Measurements from ENCODE around the gene GALC. TPM values are rescaled to one million over a fixed set of nuclear protein-coding genes. Genes with fewer than 3 reads are reported as not detected.

GALC gene
- total RNA-seq, 1 experiment from 2014 or later = 19.9 TPM

GRCh38 chr14:87994974-87995373, 2.0 kb upstream of the GALC start:
- peak overlapping the region; percentile 16 for H3K4me3 Mint-ChIP-seq (ENCODE audit: unreplicated experiment)
- H3K4me1 Mint-ChIP-seq (ENCODE audit: low read depth, unreplicated experiment) = peaks cover 13% of the 10 kb centered on the region
- no peak overlapping the region for H3K4me3 ChIP-seq (ENCODE audit: low read depth, low read length)

GRCh38 chr14:87992346-87992717, 650 bp downstream of the GALC start:
- Mint-ChIP-seq H3K27me3 (ENCODE audit: insufficient read depth, unreplicated experiment) (no peaks in the 10 kb centered on the region), H3K9me3 (ENCODE audit: unreplicated experiment) (no peaks in the 10 kb centered on the region), H3K4me1 (ENCODE audit: low read depth, unreplicated experiment) (peaks cover 13% of the 10 kb centered on the region), H3K27ac (ENCODE audit: unreplicated experiment) (peak overlapping the region; percentile 90), H3K4me3 (ENCODE audit: unreplicated experiment) (peak overlapping the region; percentile 72), H3K36me3 (ENCODE audit: insufficient read depth, unreplicated experiment) (no peaks in the 10 kb centered on the region)
- TF ChIP-seq CTCF (IDR thresholded peaks at IDR 0.05; ENCODE audit: insufficient read depth in 1 of 2, low read depth in 1 of 2, low read length in 1 of 2, severe bottlenecking in 1 of 2, unreplicated experiment in 1 of 2) = no peak
- Histone ChIP-seq H3K4me3 (ENCODE audit: low read depth, low read length) (peak overlapping the region; percentile 75), H3K27me3 (replicated peaks; ENCODE audit: control insufficient read depth, insufficient read depth, low read length) (no peaks in the 10 kb centered on the region), H3K9me3 (no peaks in the 10 kb centered on the region), H3K4me1 (peaks cover 17% of the 10 kb centered on the region), H3K36me3 (ENCODE audit: control insufficient read depth, insufficient read depth, low read length) (no peaks in the 10 kb centered on the region)
- CTCF ChIA-PET = interaction anchor here (1.6 kb wide), 1 partner anchor 48 kb away, joined by 6 read pairs; no protein-coding TSS in a partner anchor
- POLR2A ChIA-PET = no interaction called here
- no peak for DNase-seq
- intact Hi-C loops (cut with micrococcal nuclease; ENCODE audit: unreplicated experiment) = no loop called here
- TSS peak; percentile 63 for BruUV-seq (replicated peaks)

More at GRCh38 chr14:87994974-87995373, 2.0 kb upstream of the GALC start:
- Histone ChIP-seq H3K36me3 (ENCODE audit: control insufficient read depth, insufficient read depth, low read length) (no peaks in the 10 kb centered on the region), H3K4me1 (peaks cover 17% of the 10 kb centered on the region), H3K9me3 (no peaks in the 10 kb centered on the region), H3K27me3 (replicated peaks; ENCODE audit: control insufficient read depth, insufficient read depth, low read length) (no peaks in the 10 kb centered on the region)
- peaks cover 5% of the 10 kb centered on the region for H3K27me3 Mint-ChIP-seq (ENCODE audit: insufficient read depth, unreplicated experiment)
- DNase-seq = no peak
- no peak for TF ChIP-seq CTCF (IDR thresholded peaks at IDR 0.05; ENCODE audit: insufficient read depth in 1 of 2, low read depth in 1 of 2, low read length in 1 of 2, severe bottlenecking in 1 of 2, unreplicated experiment in 1 of 2)
- peak overlapping the region; percentile 61 for H3K27ac Mint-ChIP-seq (ENCODE audit: unreplicated experiment)
- no peaks in the 10 kb centered on the region for H3K36me3 Mint-ChIP-seq (ENCODE audit: insufficient read depth, unreplicated experiment)
- ChIA-PET CTCF (no interaction called here), POLR2A (no interaction called here)
- no TSS peak for BruUV-seq (replicated peaks)
- intact Hi-C loops (cut with micrococcal nuclease; ENCODE audit: unreplicated experiment) = no loop called here
- no peaks in the 10 kb centered on the region for H3K9me3 Mint-ChIP-seq (ENCODE audit: unreplicated experiment)

GRCh38 chr14:87990682-87991081, 2.3 kb downstream of the GALC start:
- Histone ChIP-seq H3K27me3 (replicated peaks; ENCODE audit: control insufficient read depth, insufficient read depth, low read length) (no peaks in the 10 kb centered on the region), H3K36me3 (ENCODE audit: control insufficient read depth, insufficient read depth, low read length) (no peaks in the 10 kb centered on the region), H3K4me3 (ENCODE audit: low read depth, low read length) (no peak overlapping the region), H3K4me1 (peaks cover 5% of the 10 kb centered on the region), H3K9me3 (no peaks in the 10 kb centered on the region)
- no peak for DNase-seq
- ChIA-PET POLR2A (no interaction called here), CTCF (no interaction called here)
- Mint-ChIP-seq H3K4me3 (ENCODE audit: unreplicated experiment) (no peak overlapping the region), H3K27me3 (ENCODE audit: insufficient read depth, unreplicated experiment) (no peaks in the 10 kb centered on the region), H3K4me1 (ENCODE audit: low read depth, unreplicated experiment) (peaks cover 3% of the 10 kb centered on the region), H3K27ac (ENCODE audit: unreplicated experiment) (no peak overlapping the region), H3K9me3 (ENCODE audit: unreplicated experiment) (no peaks in the 10 kb centered on the region), H3K36me3 (ENCODE audit: insufficient read depth, unreplicated experiment) (no peaks in the 10 kb centered on the region)
- intact Hi-C loops (cut with micrococcal nuclease; ENCODE audit: unreplicated experiment) = no loop called here
- TF ChIP-seq CTCF (IDR thresholded peaks at IDR 0.05; ENCODE audit: insufficient read depth in 1 of 2, low read depth in 1 of 2, low read length in 1 of 2, severe bottlenecking in 1 of 2, unreplicated experiment in 1 of 2) = no peak
- no TSS peak for BruUV-seq (replicated peaks)

All from Caco-2 (cell line).